HG03280 (cell line): ENCODE data around the gene RYR1.

ENCODE experiments used
- ATAC-seq: cut with Tn5 transposase; IDR thresholded peaks from one replicate; pipeline ENCODE4 v1.9.1; 2021; ENCODE audit warnings: mild to moderate bottlenecking, moderate library complexity; ENCODE audit not compliant: unreplicated experiment

The RYR1 gene

DNA sequence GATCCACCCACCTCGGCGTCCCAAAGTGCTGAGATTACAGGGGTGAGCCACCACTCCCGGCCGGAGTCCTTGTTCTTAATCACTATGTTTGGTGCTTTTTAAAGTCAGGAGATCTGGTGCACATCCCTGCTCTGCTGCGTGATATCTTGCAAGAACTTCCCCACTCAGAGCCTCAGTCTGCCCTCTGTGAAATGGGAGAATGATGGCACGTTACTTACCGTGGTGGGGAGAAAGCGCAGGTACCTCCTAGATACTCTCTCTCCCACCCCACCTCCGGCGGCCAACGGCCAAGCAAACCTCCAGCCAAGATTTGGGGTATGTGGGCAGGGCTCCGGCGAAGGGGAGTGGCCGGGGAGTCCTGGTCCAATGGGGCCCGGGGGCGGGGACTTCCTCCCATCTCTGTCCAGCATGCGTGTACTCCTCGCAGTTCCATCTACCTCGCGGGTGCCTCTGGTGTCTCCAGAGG lies at the start of gene RYR1:
Gene RYR1, plus strand, starts transcription at position 424 of the 466 bp plus-strand sequence. CDS start 139 bp downstream, outside the sequence.
- no peak for ATAC-seq

DNA sequence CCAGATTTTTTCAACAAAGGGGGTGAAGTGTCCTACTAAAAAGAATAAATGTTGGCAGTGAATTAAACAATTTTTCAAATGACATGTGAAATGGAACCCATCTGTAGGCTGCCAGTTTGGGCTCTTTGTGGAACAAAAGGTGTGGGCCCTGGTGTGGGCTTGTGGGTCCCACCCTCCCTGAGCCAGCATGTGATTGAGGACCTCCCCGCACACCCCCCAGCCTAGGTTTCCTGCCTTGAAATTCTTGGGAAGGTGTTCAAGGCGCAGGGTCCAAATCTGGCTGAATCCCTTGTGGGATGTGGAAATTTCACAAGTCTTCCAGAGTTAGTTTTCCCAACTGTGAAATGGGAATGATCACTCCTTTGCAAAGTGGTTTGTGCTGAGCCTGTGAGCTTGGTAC lies 49.7 kb upstream of the RYR1 start:
- no peak for ATAC-seq

DNA sequence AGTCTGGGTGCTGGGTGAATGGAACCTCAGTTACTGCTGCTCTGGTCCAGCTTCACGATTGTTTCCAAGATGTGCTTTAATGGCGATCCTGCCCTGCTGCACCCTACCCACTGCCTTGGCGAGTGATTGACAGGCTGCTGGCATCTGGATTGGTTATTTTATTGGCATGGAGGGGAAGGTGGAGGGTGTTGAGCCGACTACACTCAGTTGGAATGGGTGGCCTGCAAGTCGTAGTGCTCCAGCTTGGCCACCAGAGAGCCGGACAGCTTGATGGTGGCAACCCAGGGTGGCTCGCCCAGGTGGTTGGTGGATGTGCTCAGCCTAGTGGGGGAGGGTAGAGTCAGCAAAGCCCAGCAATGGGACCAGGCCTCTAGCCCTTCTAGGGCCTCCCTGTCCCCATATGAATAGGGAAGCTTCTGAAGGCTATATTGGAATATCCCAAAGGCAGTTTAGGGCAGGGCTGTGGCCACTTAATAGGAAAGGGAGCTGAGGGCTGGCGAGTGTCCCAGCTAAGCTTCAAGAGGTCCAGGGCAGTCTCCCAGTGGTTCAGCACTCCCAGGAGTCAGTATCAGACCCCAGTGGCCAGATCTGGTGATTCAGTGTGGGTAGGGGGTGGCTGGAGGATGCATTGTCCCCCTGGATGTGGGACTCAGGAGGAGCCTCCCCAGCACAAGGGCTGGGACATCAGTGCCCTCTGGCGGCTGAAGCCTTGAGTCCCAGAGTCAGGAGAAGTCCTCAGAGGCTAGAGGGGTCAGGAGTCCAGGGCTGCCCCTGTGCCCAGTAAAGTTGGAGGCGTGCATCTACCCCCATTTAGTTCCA lies 49.1 kb upstream of the RYR1 start:
- no peak for ATAC-seq

DNA sequence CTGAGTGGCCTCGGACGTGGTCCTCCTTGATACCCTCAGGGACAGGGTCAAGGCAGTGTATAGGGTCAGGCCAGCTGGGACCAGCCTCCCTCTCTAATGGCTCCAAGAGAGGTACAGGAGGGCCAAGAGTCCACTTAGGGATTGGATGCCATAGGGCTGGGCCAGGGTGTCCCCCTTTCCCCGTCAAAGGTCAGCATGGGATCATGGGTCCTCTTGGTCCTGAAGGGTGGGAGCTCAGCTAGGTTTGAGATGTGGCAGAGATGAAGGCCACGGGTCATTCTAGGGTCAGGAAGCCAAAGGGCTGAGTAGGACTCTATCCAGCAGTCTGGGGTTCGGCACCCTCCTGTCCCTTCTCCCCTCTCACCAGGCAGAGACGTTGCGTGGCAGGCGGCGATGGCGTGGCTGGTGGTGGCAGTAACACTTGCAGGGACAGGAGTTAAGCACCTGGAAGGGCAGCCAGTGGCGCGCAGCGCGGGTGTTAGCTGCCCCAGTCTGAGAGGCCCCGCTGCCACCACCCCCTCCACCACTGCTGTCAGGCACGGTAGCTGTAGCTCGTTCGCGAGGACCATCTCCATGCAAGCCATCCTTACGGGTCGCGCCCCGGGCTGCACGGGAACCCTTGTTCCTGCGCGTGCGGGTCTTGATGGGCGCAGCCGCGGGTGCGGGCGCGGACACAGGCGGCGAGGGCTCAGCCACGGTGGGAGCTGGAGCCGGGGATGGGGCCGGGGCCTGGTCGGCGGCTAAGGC lies 48.3 kb upstream of the RYR1 start:
- ATAC-seq, result no peak

DNA sequence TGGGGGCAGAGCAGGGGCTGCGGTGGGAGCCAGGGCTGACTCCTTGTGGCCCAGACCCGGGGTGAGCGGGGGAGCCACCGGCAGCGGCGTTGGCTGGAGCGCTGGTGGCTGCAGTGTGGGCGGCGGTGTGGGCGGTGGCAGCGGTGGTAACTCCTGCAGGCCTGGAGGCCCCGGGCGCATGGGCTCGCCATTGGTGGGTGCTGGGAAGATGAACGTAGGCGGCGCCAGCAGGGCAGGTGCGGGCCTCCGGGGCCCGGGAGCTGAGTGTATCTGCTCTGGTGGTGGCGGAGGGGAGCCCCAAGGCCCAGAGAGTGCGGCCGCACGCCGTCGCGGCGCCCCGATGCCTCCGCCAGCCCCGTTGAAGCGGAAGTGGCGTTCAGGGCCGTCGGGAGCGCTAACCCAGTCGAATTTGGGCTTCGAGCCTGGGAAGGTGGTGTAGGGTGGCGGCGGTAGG lies 47.7 kb upstream of the RYR1 start:
- no peak for ATAC-seq

DNA sequence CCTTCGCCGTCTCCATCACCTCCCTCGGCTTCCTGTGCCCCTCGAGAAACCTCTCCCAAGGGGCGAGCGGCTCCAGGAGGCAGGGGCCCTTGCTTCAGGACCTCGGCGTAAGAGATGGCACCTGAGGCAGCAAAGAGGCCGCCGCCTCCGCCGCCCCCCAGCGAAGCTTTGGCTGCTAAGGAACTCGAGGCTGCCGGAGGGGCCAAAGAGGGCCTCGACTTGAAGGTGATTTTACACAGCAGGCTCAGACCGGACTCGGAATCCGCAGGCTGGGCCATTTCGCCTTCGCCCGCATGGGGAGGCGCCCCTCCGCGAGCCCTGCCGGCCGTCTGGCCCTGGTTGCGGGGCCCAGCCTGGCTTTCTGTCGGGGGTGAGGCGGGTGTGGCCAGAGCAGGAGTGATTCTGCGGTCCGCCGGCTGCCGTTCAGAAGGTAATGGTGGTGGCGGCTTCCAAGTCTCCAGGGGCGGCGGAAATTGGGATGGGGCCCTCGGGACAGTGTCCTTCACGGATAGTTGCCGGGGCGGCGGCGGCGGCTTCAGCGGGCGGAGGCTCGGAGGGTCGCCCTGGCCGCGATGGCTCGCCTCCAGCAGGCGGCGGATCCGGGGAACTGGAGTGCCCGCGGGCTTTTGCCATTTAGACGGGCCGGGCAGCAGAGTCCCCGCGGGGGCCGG lies 47.1 kb upstream of the RYR1 start:
- no peak for ATAC-seq

DNA sequence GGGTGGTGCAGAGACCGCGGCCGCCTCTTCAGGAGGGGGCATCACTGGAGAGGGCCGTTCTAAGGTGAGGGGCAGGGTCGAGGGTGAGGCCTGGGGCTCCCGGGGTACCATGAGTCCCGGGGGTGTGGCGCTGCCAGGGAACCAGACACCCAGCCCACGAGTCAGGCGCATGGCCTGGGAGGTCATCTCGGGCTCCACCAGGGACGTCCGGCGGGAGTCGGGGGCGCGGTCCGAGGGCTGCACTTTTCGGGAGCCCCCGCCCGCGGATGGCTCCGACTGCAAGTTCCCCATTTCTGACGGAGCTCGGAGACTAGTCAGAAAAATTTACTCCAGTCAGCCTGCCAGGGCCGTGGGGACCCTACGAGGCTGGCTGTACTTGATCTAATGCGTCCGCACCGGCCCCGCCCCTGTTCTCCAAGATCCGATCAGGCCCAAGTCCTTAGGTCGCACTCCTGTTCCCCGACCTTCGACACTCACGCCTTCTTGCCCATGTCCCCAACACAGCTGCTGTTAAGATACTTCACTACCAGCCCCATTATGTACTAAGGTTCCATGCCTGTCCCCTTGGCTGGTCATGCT lies 46.4 kb upstream of the RYR1 start:
- no peak for ATAC-seq

DNA sequence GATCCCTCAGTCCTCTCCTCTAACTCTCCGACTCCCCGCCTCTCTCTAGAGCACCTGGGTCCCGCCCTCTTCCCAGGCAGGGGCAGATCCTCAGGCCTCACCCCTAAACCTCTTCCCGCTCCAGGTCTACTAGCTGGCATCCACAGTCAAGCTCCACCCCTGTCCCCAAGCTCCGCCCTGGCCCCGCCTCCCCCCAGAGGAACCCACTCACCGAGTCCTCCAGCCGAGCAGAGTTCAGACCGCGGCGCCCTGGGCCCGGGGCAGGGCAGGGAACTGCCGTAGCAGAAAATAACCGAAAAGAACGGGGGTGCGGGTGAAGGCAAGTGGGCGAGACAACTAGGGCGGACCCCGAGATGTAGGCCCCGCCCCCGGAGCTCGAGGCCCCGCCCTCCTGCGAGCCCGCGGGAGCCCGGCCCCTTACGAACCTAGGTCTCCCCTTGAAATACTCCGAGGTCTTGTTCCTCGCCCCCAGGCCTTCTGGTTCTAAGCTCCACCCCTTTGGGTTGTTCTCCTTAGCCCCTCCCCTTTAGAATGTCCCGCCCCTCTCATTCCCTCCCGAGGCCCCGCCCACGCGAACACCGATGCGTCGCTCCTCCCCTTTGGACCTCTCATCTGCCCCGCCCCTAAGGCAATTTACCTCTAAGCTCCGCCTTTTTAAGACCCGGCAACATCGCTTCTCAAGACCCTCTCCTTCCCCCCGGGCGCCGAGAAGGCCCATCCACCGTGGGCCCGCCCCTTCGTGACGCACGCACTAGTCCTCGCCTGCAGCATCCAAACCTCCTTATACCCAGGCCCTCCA lies 45.7 kb upstream of the RYR1 start, which contains the start of gene GGN:
Gene GGN, minus strand, starts transcription at position 485 of the 799 bp plus-strand sequence. CDS start 773 bp downstream, outside the sequence.
- peak; percentile 46 for ATAC-seq

DNA sequence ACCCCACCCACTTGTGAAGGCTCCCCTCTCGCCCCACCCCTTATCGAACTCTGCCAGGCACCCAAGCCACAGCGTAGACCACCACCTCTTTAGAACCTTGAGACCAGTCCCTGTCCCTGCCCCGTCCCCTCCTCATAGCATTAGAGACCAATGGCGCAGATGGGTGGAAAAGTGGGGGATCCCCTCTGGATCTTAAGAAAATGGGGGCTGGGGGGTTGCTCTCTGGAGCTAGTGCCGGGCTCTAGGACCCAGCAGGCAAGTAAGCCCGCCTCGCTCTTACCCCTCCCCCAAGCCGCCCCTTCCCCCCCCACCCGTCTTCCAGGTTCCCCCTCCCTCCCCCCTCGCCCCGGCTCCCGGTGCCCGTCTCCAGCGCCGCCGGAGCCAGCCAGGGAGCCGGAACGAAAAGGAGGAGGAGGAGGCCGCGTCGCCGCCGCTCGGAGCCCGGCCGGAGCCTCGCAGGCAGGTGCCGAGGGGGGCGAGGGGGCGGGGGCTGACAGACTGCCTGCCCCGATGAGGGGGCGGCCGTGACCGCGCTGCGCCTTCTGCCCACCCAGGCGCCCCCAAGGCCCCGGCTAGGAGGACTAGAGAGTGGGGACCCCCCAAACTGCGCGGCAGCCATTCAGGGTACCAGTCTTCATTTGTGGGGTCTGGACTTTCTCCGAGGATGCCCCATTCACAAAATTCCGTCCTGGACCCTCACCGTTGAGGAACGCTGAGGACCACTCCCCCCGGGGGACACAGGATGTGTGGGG lies 45.0 kb upstream of the RYR1 start, which contains the start of gene SPRED3:
Gene SPRED3, plus strand, starts transcription at position 349 of the 752 bp plus-strand sequence. CDS start 1,606 bp downstream, outside the sequence.
- peak; percentile 23 for ATAC-seq

DNA sequence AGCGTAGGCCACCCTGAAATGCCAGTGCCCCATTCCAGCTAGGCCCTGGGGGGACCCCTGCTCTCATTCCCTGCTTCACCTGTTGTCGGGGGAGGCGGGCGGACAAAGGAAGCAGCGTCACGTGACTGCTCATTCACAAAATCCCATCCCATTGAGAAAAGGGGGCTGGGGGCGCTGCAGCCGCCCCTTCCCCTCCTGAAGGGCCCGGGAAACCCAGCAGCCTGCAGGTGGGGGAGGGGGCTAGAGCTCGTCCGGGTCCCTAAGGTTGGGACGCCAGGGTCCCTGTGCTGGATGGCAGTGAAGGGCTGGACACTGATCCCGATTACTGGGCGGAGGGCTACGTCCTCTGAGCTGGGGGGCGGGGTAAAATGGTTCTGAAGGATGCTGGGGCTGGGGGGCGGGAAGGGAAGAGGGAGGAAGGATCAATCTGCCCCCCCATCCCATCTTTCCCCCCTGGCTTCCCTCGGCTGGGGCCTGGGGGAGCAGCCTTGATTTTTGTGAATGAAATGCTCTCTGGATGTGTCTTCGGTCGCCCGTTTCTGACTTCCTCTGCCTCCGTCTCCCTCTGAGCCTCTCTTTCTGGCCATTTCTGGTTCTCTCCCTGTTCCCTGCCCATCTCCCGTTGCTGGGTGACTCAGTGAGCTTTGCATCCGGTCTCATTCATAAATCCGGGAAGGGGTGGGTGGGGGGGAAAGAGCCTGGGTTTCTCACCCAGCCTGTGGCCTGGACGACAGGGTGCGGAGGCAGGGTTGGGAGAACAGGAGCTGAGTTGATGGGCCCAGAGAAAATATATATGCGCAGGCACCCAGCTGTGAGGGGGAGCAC lies 44.2 kb upstream of the RYR1 start:
- ATAC-seq, result no peak

DNA sequence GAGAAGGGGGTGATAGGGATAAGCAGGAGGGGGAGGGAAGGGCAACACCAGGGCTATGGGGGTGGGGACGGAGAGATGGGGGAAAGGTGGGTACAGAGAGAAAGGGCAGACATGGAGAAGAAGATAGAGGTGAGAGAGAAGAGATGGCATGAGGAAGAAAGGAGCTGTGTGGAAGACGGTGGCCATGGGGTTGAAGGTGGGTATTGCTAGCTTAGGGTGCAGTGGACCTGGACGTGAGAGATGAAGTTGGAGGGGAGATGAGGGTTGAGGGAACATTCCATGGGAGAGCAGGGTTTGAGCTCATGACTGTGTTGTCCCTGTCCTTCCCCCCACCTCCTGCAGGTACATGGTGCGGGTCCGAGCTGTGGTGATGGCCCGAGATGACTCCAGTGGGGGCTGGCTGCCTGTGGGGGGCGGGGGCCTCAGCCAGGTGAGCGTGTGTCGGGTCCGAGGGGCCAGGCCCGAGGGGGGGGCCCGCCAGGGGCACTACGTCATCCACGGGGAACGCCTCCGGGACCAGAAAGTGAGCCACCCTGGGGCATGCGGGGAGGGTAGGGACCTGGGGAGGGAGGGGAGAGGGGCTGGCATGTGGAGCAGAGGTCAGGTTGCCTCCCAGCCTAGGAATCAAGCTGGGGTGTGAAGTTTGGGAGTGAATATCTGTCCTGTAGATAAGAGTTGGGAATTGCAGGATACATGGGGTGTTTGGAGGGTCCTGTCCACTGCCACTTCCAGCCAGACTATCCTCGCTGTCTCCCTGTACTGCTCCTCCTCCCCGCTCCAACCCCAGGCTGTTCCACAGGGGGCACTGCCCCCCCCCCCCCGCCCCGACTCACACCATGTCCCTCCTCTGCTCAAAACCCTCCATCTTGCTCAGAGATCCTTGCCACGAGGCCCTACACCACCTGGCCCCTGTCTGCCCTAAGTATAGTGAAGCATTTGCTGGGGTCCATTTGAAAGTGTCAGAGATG lies 43.2 kb upstream of the RYR1 start:
- no peak for ATAC-seq

DNA sequence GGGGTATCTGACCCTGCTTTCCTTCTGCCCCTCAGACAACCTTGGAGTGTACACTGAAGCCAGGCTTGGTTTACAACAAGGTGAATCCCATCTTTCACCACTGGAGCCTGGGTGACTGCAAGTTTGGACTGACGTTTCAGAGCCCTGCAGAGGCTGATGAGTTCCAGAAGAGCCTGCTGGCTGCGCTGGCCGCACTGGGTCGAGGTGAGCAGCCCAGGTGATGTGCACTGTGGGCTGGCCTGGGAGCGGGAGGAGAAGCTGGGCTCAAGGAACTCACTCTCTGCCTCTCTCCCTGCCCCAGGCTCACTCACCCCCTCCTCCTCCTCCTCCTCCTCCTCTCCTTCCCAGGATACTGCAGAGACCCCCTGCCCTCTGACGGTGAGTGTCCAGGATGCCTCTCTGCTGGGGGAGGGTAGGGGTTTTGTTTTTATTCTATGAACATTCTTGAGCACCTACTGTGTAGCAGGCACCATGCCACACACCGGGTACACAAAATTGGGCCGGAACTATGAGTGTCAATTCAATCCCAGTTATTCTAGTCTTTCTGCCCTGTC lies 41.5 kb upstream of the RYR1 start:
- ATAC-seq, result no peak

DNA sequence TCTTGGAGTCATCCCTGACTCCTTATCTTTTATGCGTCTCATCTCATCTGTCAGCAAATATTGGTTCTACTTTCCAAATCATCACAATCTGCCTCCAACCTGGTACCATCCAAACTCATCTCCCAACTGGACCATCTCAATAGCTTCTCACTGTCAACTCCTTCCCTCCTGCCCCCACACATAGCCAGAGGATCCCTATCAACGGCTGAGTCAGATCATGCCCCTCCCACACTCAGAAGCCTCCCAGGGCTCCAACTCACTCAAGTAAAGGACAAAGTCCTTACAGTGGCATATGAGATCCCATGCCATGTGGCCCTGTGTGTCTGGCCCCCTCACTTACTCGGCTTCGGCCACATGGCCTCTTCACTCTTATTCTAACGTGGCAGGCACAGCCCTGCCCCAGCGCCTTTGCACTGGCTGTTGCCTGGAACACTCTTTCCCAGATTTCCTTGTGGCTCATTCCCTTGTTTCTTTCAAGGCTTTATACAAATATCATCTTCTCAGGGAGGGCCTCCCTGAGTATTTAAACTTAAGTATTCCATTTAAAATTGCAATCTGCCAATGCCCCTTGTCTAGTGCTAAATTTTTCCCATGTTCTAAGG lies 40.7 kb upstream of the RYR1 start:
- no peak for ATAC-seq

DNA sequence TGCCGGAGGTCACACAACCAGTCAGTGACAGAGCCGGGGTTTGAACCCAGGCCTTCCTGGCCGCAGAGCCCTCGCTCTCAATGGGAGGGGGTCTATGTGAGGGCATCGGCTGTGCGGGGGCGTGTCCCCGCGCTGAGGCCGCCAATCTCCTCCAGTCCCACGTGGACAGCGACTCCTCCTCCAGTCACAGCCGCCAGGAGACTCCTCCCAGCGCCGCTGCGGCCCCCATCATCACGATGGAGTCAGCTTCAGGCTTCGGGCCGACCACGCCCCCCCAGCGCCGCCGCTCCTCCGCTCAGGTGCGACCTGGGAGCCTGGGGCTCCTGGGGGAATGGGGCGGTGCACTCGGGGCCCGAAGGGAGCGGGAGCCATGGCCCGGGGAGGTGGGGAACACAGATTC lies 39.0 kb upstream of the RYR1 start:
- ATAC-seq, result peak; percentile 63

DNA sequence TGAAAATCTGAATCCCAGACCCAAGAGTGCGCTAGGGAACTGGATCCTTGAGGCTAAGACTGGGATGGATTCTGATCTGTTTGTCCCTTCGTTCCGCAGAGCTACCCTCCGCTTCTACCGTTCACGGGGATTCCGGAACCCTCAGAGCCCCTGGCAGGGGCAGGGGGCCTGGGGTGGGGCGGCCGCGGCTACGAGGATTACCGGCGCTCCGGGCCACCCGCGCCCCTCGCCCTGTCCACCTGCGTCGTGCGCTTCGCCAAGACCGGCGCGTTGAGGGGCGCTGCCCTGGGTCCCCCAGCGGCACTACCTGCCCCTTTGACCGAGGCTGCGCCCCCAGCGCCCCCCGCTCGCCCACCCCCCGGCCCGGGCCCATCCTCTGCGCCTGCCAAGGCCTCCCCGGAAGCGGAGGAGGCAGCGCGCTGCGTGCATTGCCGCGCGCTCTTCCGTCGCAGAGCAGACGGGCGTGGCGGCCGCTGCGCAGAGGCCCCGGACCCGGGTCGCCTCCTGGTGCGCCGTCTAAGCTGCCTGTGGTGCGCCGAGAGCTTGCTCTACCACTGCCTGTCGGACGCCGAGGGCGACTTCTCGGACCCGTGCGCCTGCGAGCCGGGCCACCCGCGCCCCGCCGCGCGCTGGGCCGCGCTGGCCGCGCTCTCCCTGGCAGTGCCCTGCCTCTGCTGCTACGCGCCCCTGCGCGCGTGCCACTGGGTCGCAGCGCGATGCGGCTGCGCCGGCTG lies 37.9 kb upstream of the RYR1 start:
- no peak for ATAC-seq

DNA sequence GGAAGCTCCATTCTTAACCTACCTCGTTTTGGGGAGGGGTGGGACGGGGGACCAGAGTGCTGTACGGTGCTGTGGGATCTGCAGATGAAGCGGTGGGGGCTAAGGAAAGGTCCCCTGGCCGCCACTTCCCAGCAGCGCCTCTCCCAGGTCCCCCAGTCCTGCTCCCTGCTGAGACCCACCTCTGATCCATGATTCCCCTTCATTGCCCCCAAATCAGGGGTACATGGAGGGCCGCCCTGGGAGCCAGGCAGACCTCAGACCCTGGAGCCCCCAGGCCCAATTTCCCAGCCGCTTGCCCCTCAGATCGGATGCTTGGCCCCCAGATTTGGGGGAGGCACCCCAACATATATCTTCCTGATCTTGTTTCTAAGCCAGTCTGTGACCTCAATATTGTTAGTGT lies 34.4 kb upstream of the RYR1 start:
- no peak for ATAC-seq
